Limb (tissue), 2 donors: ENCODE results near the gene FBXO41.

Source experiments
- DNase-seq, 2 donors: peaks; one replicate each; pipeline ENCODE4 v3.0.0-alpha.2; 2016; ENCODE audit errors: extremely low spot score in 2 of 2

FBXO41 gene

GRCh38 chr2:73262108-73262651 lies 22.1 kb downstream of the FBXO41 start:
- DNase-seq: no peak

GRCh38 chr2:73260338-73260984 lies 23.8 kb downstream of the FBXO41 start:
- DNase-seq: peak in 1 of 2 donors; percentile 50

DNA sequence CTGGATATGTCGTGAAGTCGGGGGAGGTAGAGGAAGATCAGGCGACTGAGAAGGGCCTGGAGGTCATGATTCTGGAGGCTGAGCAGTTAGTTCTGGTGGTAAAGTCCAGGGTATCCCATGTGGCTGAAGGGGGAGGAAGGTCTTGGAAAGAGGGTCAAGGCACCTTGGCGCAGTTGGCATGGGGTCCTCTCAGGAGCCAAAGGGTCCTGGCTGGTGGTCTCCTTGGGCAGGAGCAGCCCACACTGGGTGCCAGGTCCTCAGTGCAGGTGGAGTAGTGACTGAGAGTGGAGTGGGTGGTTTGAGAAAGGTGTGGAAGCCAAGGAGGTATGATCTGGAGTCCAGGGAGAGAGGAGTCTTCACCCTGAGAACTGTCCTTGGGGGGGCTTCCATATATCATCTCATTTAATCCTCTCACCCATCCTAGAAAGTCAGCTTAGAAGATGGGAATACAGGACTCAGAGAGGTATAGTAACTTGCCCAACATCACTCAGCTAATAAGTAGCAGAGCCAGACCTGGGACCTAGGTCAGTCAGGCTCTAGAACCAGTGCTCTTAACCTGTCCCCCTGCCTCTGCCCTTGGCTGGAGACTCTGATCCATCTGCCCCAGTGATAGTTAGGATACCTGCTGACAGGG lies 24.5 kb downstream of the FBXO41 start:
- DNase-seq: no peak

DNA sequence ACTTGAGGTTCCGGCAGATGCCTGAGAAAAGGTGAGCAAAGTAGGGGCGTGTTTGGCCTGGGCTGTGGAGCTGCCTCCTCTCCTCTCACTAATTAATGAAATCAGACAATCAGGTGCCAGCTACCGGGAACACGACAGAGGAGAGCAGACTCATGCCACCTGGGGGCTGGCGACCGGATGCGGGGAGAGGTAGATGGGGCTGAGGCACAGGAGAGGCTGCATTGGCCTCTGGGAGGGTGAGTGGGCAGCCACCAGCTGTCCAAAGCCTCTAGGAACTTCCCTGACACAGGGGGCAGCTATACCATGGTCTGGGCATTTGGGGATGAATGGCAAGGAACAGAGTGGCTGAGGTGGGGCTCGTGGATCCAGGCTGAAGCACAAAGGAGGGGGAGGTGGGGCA lies 25.0 kb downstream of the FBXO41 start:
- no peak for DNase-seq

GRCh38 chr2:73258913-73259215 lies 25.4 kb downstream of the FBXO41 start:
- DNase-seq: no peak

GRCh38 chr2:73258186-73258912 lies 25.9 kb downstream of the FBXO41 start:
- DNase-seq: no peak

DNA sequence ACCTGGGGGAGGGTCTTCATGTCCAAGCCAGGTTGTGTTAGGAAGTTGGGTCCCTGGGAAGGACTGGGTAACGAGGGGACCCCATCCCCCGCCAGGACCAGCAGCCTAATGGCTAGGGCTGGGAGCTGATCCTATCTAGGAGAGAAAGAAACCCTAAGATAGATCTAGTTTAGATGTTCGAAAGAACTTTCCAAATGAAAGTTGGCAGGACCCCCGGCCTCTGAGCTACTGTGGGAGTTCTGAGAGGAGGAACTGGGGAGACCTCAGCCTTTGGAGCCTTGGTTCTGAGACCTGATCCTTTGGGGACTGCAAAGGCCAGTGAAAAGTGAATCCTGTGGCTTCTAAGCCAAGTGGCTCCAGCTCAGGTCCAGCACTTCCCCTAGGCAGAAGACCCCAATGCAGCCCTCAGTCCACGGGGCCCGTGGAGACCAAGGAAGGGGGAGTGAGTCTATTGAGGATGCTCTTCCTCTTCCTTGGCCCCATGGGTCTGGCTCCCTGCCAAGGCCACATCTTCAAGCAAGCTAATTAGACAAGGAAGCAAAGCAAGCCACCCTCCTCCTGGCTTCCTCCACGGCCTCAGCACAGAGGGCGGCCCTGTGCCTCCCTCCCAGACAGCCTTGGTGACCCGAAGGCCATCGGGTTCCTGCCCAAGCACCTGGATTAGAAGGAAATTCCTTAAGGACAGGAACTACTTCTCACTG lies 26.7 kb downstream of the FBXO41 start:
- no peak for DNase-seq

- no peak for DNase-seq
These were observed 27.3 kb downstream of the FBXO41 start for GRCh38 chr2:73257021-73257420.

- no peak for DNase-seq
These were observed 27.7 kb downstream of the FBXO41 start for GRCh38 chr2:73256618-73256922.

DNA sequence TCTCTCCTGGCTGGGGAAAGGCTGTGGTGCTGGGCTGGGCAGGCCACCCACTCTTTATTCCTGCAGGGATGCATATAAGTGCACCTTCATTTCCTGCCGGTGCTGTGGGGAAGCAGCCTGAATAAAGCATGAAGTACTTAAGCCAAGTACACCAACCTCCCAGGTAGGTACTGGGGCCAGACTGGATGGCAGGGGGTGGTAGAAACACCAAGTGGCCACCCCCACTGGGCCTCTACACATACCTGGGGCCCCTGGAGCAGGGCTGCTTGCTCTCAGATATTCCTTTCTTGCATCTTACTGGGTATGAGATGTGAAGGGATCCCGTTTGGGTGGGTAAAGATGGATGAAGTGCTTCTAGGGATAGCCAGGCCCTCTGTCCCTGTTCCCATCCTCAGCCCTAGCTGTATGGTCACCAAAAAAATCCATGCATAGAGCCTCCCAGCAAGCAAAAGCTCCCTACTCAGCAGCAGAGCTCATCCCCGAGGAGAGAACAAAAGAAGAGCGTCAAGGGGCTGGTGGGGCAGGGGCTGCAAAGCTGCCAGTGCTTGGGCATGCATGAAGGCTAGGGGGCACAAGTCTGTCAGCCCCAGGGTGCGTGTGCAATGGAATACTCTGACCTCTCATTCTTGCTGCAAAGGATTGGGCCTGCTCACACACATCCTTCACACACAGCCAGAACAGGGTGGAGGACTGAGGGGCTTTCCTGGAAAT lies 28.2 kb downstream of the FBXO41 start:
- DNase-seq: no peak

DNA sequence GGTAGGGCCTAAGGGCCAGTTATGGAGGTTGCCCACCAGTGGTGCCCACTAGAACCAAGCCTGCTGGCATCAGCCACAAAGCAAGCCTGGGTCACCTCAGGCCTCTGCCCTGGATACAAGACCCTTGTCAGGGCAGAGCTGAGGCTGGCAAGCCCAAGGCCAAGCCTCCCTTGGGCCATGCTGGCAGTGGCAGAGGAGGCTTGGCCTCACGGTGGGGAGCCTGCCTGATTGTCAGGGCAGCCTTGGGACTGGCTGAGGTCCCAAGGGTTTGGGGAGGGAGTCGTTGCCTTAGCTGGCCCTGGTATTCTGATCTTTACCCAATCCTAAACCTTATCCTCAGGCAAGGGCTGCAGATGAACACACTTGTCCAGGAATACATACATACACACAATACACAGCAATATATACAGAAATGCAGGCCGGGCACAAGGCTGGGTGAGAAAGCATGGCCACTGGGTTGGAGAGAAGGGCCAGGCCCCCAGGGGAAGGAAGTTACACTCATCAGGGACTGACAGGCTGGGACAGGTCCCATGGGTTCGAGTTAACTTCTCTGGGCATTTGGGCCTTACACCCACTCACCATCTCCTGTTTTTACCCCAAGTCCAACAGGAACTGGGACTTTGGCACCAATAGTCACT lies 29.2 kb downstream of the FBXO41 start:
- no peak for DNase-seq

GRCh38 chr2:73254343-73255006 lies 29.8 kb downstream of the FBXO41 start:
- DNase-seq: no peak

DNA sequence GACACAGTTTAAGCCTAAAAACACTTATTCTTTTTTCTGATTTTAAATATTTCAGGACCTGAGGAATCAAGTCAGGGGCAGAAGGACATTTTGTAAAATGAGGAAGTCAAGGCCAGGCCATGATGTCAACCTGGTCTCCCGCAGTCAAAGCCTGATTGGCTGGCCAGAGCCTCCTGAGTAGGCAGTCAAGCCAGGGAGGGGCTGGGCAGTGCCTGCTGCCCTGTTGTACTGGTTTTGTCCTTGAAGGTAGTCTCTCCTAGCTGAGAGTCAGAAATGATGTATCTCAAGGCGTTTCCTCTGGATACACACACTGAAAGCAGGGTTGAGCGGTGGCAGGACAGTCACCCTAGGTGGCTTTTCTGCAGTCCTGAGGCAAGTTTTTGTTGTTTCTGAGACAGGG lies 30.4 kb downstream of the FBXO41 start:
- DNase-seq: no peak

GRCh38 chr2:73253400-73253799 lies 30.9 kb downstream of the FBXO41 start:
- no peak for DNase-seq

GRCh38 chr2:73252238-73253027 lies 31.8 kb downstream of the FBXO41 start:
- DNase-seq: no peak

- DNase-seq: no peak
These were observed 33.1 kb downstream of the FBXO41 start for GRCh38 chr2:73250872-73251846.

GRCh38 chr2:73249636-73250035 lies 34.6 kb downstream of the FBXO41 start:
- no peak for DNase-seq

DNA sequence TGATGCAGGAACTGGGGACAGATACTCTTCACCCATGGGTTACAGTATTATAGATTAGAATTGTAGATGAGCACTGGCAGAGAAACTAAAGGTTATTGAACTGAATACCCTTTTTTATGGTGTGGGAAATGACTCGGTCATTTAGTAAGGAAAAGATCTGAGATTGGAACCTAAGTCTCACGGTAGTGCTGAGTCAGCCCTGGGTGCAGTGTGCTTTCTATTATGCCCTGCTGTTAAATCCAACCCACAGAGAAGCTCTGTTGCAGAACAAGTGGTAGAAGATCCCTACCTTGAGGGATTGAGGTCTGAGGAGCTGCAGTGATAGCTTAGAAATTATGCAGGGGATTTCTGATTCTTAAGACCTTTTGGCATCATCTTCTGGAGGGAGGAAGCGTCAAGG lies 37.4 kb downstream of the FBXO41 start:
- no peak for DNase-seq

- DNase-seq: no peak
These were observed 39.7 kb downstream of the FBXO41 start for GRCh38 chr2:73244580-73244979.
